GM12892 (cell line): ENCODE measurements around the gene SSBP3.

Experiments
- POLR2A ChIP-seq: IDR thresholded peaks from 2 replicates; pipeline ENCODE4 v1.6.1; 2011; ENCODE audit warnings: low read depth, low read length, control low read depth
- POLR2AphosphoS5 ChIP-seq: IDR thresholded peaks from 2 replicates; pipeline ENCODE4 v1.6.1; 2011; ENCODE audit warnings: low read depth, low read length, control low read depth

DNA sequence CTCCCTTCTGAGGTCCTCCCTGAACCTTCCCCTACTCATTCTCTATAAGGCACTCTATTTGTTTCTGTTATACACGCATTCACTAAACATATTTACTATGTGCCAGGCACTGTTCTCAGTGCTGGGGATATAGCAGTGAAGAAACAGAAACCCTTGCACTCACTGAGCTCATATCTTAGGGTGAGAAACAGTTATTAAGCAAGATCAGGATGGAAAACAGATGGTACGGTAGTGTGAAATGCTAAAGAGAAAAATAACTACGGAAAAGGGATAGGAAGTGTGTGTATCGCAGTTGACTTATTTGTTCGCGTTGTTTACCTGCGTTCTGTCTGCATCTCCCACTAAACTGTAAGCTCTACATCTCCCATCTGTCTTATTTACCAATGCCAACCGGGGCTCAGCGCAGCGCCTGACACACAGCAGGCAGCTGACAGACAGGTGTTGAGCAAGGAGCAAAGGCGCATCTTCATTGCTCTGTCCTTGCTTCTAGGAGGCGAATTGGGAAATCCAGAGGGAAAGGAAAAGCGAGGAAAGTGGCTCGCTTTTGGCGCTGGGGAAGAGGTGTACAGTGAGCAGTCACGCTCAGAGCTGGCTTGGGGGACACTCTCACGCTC, 206.9 kb downstream of the SSBP3 start:
- TF ChIP-seq POLR2A (no peak), POLR2AphosphoS5 (no peak)
